ENCODE data around the gene MICU2. TPM values are rescaled to one million over a fixed set of nuclear protein-coding genes. Genes with fewer than 3 reads are reported as not detected.

MICU2 gene
- total RNA-seq, 2 donors from 2014 or later: 56.7 to 90.9 TPM

- Histone ChIP-seq H3K27me3 (replicated peaks; ENCODE audit: insufficient read depth) (no peaks in the 10 kb centered on the region), H3K36me3 (no peaks in the 10 kb centered on the region), H3K9me3 (no peaks in the 10 kb centered on the region), H3K4me1 (replicated peaks) (no peaks in the 10 kb centered on the region), H3K27ac (no peak overlapping the region), H3K4me3 (no peak overlapping the region)
- intact Hi-C loops (cut with DNase I): no loop called here
- no peak for TF ChIP-seq POLR2A (IDR thresholded peaks at IDR 0.05)
- no peak for TF ChIP-seq CTCF (IDR thresholded peaks at IDR 0.05)
- no peak for TF ChIP-seq POLR2AphosphoS5 (IDR thresholded peaks at IDR 0.05)
- no peak for DNase-seq (ENCODE audit: low spot score)
Measured at GRCh38 chr13:21576426-21576825, 27.5 kb downstream of the MICU2 start.

DNA sequence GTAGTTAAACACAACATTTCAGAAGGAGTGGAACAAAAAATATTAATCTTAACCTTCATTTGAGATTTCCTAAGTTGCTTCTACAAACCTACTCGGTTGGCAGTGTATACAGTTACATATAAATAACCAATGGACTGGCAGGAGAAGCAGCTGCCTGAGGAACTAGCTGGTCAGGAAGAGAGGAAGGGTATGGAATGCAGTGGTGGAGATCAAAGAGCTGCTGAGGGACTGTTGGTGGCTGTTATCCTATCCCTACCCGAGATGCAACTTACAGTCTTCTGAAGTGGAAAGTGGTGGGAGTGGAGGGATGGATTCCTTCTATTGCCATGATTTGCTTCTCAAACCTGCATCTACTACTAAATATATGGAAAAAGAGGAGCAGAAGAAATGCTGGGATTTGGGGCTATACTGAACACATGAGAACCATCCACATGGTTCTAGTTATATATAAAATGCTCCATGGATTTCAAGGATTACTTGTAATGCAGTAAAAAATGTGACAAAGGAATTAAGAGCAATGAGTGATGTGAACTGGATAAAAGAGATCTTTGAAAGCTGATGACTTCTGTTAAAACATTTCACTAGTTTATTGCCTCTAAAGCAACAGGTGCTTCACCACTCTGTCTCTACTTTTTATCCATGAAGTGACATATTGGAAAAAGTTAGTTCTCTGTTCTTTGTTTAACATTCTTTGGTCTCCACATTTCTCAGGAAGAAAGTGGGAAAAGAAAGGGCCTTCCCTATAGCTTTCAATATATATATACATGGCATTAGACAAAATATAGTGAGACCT lies 29.9 kb downstream of the MICU2 start:
- no peaks in the 10 kb centered on the region for H3K9me3 ChIP-seq
- H3K4me1 ChIP-seq (replicated peaks): no peaks in the 10 kb centered on the region
- WGBS: 63% methylated on average over 2 of the region's 2 CpGs
- no peak overlapping the region for H3K4me3 ChIP-seq
- H3K27me3 ChIP-seq (replicated peaks; ENCODE audit: insufficient read depth): no peaks in the 10 kb centered on the region
- no peak overlapping the region for H3K27ac ChIP-seq
- no peak for DNase-seq (ENCODE audit: low spot score)
- intact Hi-C loops (cut with DNase I): no loop called here
- no peaks in the 10 kb centered on the region for H3K36me3 ChIP-seq
- TF ChIP-seq POLR2AphosphoS5 (IDR thresholded peaks at IDR 0.05) (no peak), CTCF (IDR thresholded peaks at IDR 0.05) (no peak), POLR2A (IDR thresholded peaks at IDR 0.05) (no peak)

DNA sequence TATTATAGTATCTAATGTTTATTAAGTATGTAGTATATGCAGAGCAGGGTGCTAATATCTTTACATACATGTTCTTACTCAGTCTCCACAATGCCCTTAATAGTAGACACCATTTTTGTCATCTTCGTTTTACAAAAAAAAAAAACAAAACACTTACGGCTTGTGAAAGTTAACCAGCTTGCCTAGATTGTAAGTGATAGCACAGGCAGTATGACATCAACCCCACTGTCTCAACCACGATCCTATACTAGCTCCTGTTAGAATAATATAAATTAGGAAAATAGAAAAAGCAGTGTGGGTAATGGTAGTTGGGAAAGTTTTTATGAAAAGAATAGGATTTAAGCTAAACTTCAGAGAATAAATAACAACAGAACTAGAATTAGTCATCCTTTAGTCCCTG lies 34.3 kb downstream of the MICU2 start:
- H3K4me3 ChIP-seq: no peak overlapping the region
- intact Hi-C loops (cut with DNase I): no loop called here
- no peak overlapping the region for H3K27ac ChIP-seq
- no peaks in the 10 kb centered on the region for H3K9me3 ChIP-seq
- H3K27me3 ChIP-seq (replicated peaks; ENCODE audit: insufficient read depth): no peaks in the 10 kb centered on the region
- TF ChIP-seq POLR2A (IDR thresholded peaks at IDR 0.05): no peak
- TF ChIP-seq CTCF (IDR thresholded peaks at IDR 0.05): no peak
- no peak for TF ChIP-seq POLR2AphosphoS5 (IDR thresholded peaks at IDR 0.05)
- DNase-seq (ENCODE audit: low spot score): no peak
- H3K36me3 ChIP-seq: no peaks in the 10 kb centered on the region
- no peaks in the 10 kb centered on the region for H3K4me1 ChIP-seq (replicated peaks)
- WGBS: 90% methylated on average over 3 of the region's 3 CpGs

- no peak overlapping the region for H3K4me3 ChIP-seq
- no peaks in the 10 kb centered on the region for H3K27me3 ChIP-seq (replicated peaks; ENCODE audit: insufficient read depth)
- H3K27ac ChIP-seq: no peak overlapping the region
- no peaks in the 10 kb centered on the region for H3K36me3 ChIP-seq
- intact Hi-C loops (cut with DNase I): no loop called here
- no peak for DNase-seq (ENCODE audit: low spot score)
- TF ChIP-seq POLR2A (IDR thresholded peaks at IDR 0.05) (no peak), CTCF (IDR thresholded peaks at IDR 0.05) (no peak), POLR2AphosphoS5 (IDR thresholded peaks at IDR 0.05) (no peak)
- H3K4me1 ChIP-seq (replicated peaks): no peaks in the 10 kb centered on the region
- WGBS: 92% methylated on average over 5 of the region's 5 CpGs
- H3K9me3 ChIP-seq: no peaks in the 10 kb centered on the region
Measured at GRCh38 chr13:21568854-21569253, 35.1 kb downstream of the MICU2 start.

- H3K27me3 ChIP-seq (replicated peaks; ENCODE audit: insufficient read depth): no peaks in the 10 kb centered on the region
- no peak for DNase-seq (ENCODE audit: low spot score)
- WGBS: 81% methylated on average over 2 of the region's 2 CpGs
- H3K36me3 ChIP-seq: no peaks in the 10 kb centered on the region
- H3K4me1 ChIP-seq (replicated peaks): no peaks in the 10 kb centered on the region
- no peak overlapping the region for H3K27ac ChIP-seq
- intact Hi-C loops (cut with DNase I): no loop called here
- no peaks in the 10 kb centered on the region for H3K9me3 ChIP-seq
- H3K4me3 ChIP-seq: no peak overlapping the region
- TF ChIP-seq CTCF (IDR thresholded peaks at IDR 0.05) (no peak), POLR2A (IDR thresholded peaks at IDR 0.05) (no peak), POLR2AphosphoS5 (IDR thresholded peaks at IDR 0.05) (no peak)
Measured at GRCh38 chr13:21567714-21568113, 36.3 kb downstream of the MICU2 start.

Data from prostate gland (tissue), 2 donors.